Measurements from ENCODE around the gene PLBD2.

PLBD2 gene

GRCh38 chr12:113398346-113399290 lies 40.2 kb downstream of the PLBD2 start:
- DNase-seq: no peak

GRCh38 chr12:113399490-113399889 lies 41.1 kb downstream of the PLBD2 start:
- no peak for DNase-seq

- no peak for DNase-seq
Measured at GRCh38 chr12:113400362-113400761, 42.0 kb downstream of the PLBD2 start.

- no peak for DNase-seq
Measured at GRCh38 chr12:113401066-113402000, 42.9 kb downstream of the PLBD2 start.

GRCh38 chr12:113402586-113403260 lies 44.3 kb downstream of the PLBD2 start:
- DNase-seq: no peak

- DNase-seq: no peak
Measured at GRCh38 chr12:113403435-113404415, 45.3 kb downstream of the PLBD2 start, which contains the start of gene SDS. TSS of gene SDS (minus strand) at chr12:113403887. CDS start at chr12:113399708, 4,179 bp downstream.

- DNase-seq: no peak
Measured at GRCh38 chr12:113405694-113406093, 47.3 kb downstream of the PLBD2 start.

- no peak for DNase-seq
Measured at GRCh38 chr12:113407931-113408600, 49.7 kb downstream of the PLBD2 start.

GRCh38 chr12:113408756-113409298 lies 50.4 kb downstream of the PLBD2 start:
- DNase-seq: no peak

- no peak for DNase-seq
Measured at GRCh38 chr12:113409462-113410124, 51.2 kb downstream of the PLBD2 start.

GRCh38 chr12:113413488-113413939 lies 55.1 kb downstream of the PLBD2 start:
- DNase-seq: no peak

GRCh38 chr12:113414519-113415038 lies 56.2 kb downstream of the PLBD2 start:
- DNase-seq: no peak

GRCh38 chr12:113416091-113416754 lies 57.8 kb downstream of the PLBD2 start:
- no peak for DNase-seq

- DNase-seq: no peak
Measured at GRCh38 chr12:113418213-113418879, 60.0 kb downstream of the PLBD2 start.

- DNase-seq: no peak
Measured at GRCh38 chr12:113420996-113421595, 62.7 kb downstream of the PLBD2 start.

GRCh38 chr12:113422030-113422885 lies 63.9 kb downstream of the PLBD2 start, which contains the start of gene SDSL:
TSS of gene SDSL (plus strand) at chr12:113422380. CDS start at chr12:113427983, 5,603 bp downstream.
- DNase-seq: no peak

Measured in activated CD8-positive, alpha-beta memory T cell treated with anti-CD3 and anti-CD28 coated beads, Interleukin-2, amount 50 U/mL, for 4 hours (primary cell).